HEK293 (cell line): ENCODE data around the gene ROBO1.

Experiments used
- CTCF ChIA-PET: fragments of 350-600 bp; formaldehyde crosslinking; extraction: SDS; loops from one replicate; lab custom pipeline; 2021; ENCODE audit warnings: antibody characterized with exemption; lab: Yijun Ruan, JAX
- POLR2A ChIA-PET: fragments of 300-600 bp; formaldehyde crosslinking; extraction: SDS; loops from one replicate; lab custom pipeline; 2020; ENCODE audit warnings: antibody characterized with exemption, inconsistent platforms; lab: Yijun Ruan, JAX
- H3K27ac ChIP-seq: fragments of 200-500 bp; sonication (Bioruptor generic); 2 replicates; pipeline ENCODE4 v1.5.1; 2014; ENCODE audit warnings: low read depth, low read length, control low read depth, inconsistent platforms; ENCODE audit errors: extremely low read depth
- H3K36me3 ChIP-seq, 2 experiments: fragments of 200-500 bp in 1 of 2; sonication (Bioruptor generic) in 1 of 2; 1 replicate in 1 of 2; 2 replicates in 1 of 2; pipeline ENCODE4 v1.5.1; 2014 to 2017; ENCODE audit warnings: inconsistent platforms in 2 of 2, low read length in 2 of 2; ENCODE audit not compliant: control insufficient read depth in 2 of 2, insufficient read depth in 1 of 2
- H3K4me1 ChIP-seq: fragments of 200-500 bp; sonication (Bioruptor generic); 2 replicates; pipeline ENCODE4 v1.5.1; 2014; ENCODE audit warnings: mild to moderate bottlenecking, low read length, inconsistent platforms; ENCODE audit not compliant: control insufficient read depth, insufficient read depth
- H3K4me3 ChIP-seq: 2 replicates; pipeline ENCODE4 v1.5.1; 2011; ENCODE audit warnings: low read depth, mild to moderate bottlenecking, control low read depth, low read length, moderate library complexity
- H3K9me3 ChIP-seq: fragments of 200-500 bp; sonication (Bioruptor generic); 2 replicates; pipeline ENCODE4 v1.5.1; 2014; ENCODE audit warnings: low read depth, low read length, inconsistent platforms; ENCODE audit not compliant: control insufficient read depth, insufficient read depth
- BCL11A ChIP-seq: fragments of 450-650 bp; formaldehyde crosslinking; IDR thresholded peaks from 2 replicates; pipeline ENCODE4 v1.5.1; 2016; ENCODE audit warnings: low read depth, missing biosample characterization, missing genetic modification characterization
- MZF1 ChIP-seq: fragments of 450-650 bp; formaldehyde crosslinking; IDR thresholded peaks from 2 replicates; pipeline ENCODE4 v1.5.1; 2017; ENCODE audit warnings: missing biosample characterization, missing genetic modification characterization, borderline replicate concordance
- SP2 ChIP-seq: fragments of 450-650 bp; formaldehyde crosslinking; IDR thresholded peaks from 2 replicates; pipeline ENCODE4 v1.5.1; 2016; ENCODE audit warnings: missing biosample characterization, missing genetic modification characterization
- WT1 ChIP-seq: fragments of 450-650 bp; formaldehyde crosslinking; IDR thresholded peaks from 2 replicates; pipeline ENCODE4 v1.5.1; 2016; ENCODE audit warnings: missing biosample characterization, missing genetic modification characterization
- ZBTB20 ChIP-seq: fragments of 450-650 bp; formaldehyde crosslinking; IDR thresholded peaks from 2 replicates; pipeline ENCODE4 v1.5.1; 2016; ENCODE audit warnings: missing biosample characterization, missing genetic modification characterization
- ZBTB7A ChIP-seq: fragments of 450-650 bp; formaldehyde crosslinking; IDR thresholded peaks from 2 replicates; pipeline ENCODE4 v1.5.1; 2016; ENCODE audit warnings: low read depth, missing biosample characterization, missing genetic modification characterization
- ZEB2 ChIP-seq: fragments of 450-650 bp; formaldehyde crosslinking; IDR thresholded peaks from 2 replicates; pipeline ENCODE4 v1.5.1; 2016; ENCODE audit warnings: missing biosample characterization, missing genetic modification characterization
- ZNF112 ChIP-seq: fragments of 450-650 bp; formaldehyde crosslinking; IDR thresholded peaks from 2 replicates; pipeline ENCODE4 v1.5.0; 2017; ENCODE audit warnings: missing biosample characterization, missing genetic modification characterization
- ZNF114 ChIP-seq: fragments of 450-650 bp; formaldehyde crosslinking; IDR thresholded peaks from 2 replicates; pipeline ENCODE4 v1.5.0; 2017; ENCODE audit warnings: missing biosample characterization, missing genetic modification characterization
- ZNF132 ChIP-seq: fragments of 450-650 bp; formaldehyde crosslinking; IDR thresholded peaks from 2 replicates; pipeline ENCODE4 v1.5.1; 2017; ENCODE audit warnings: missing biosample characterization, missing genetic modification characterization, borderline replicate concordance
- ZNF146 ChIP-seq: fragments of 450-650 bp; formaldehyde crosslinking; IDR thresholded peaks from 2 replicates; pipeline ENCODE4 v1.5.1; 2016; ENCODE audit warnings: missing biosample characterization, missing genetic modification characterization
- ZNF24 ChIP-seq: fragments of 450-650 bp; formaldehyde crosslinking; IDR thresholded peaks from 2 replicates; pipeline ENCODE4 v1.5.1; 2016; ENCODE audit warnings: missing biosample characterization, missing genetic modification characterization
- ZNF248 ChIP-seq: fragments of 450-650 bp; formaldehyde crosslinking; IDR thresholded peaks from 2 replicates; pipeline ENCODE4 v1.5.1; 2017; ENCODE audit warnings: missing biosample characterization, missing genetic modification characterization
- ZNF266 ChIP-seq: fragments of 450-650 bp; formaldehyde crosslinking; IDR thresholded peaks from 2 replicates; pipeline ENCODE4 v1.5.1; 2016; ENCODE audit warnings: missing biosample characterization, missing genetic modification characterization, low read depth
- ZNF324 ChIP-seq: fragments of 450-650 bp; formaldehyde crosslinking; IDR thresholded peaks from 2 replicates; pipeline ENCODE4 v1.5.1; 2016; ENCODE audit warnings: missing biosample characterization, missing genetic modification characterization
- ZNF549 ChIP-seq: fragments of 450-650 bp; IDR thresholded peaks from 2 replicates; pipeline ENCODE4 v1.5.1; 2018; ENCODE audit warnings: missing biosample characterization, missing genetic modification characterization, mild to moderate bottlenecking, inconsistent platforms, moderate library complexity
- ZNF600 ChIP-seq: fragments of 450-650 bp; formaldehyde crosslinking; IDR thresholded peaks from 2 replicates; pipeline ENCODE4 v1.5.1; 2016; ENCODE audit warnings: missing biosample characterization, missing genetic modification characterization
- ZNF624 ChIP-seq: fragments of 450-650 bp; formaldehyde crosslinking; IDR thresholded peaks from 2 replicates; pipeline ENCODE4 v1.5.1; 2017; ENCODE audit warnings: missing biosample characterization, missing genetic modification characterization
- ZNF629 ChIP-seq: fragments of 450-650 bp; formaldehyde crosslinking; IDR thresholded peaks from 2 replicates; pipeline ENCODE4 v1.5.1; 2017; ENCODE audit warnings: missing biosample characterization, missing genetic modification characterization
- ZNF639 ChIP-seq: fragments of 450-650 bp; formaldehyde crosslinking; IDR thresholded peaks from 2 replicates; pipeline ENCODE4 v1.5.1; 2016; ENCODE audit warnings: missing biosample characterization, missing genetic modification characterization
- ZNF664 ChIP-seq: fragments of 450-650 bp; formaldehyde crosslinking; IDR thresholded peaks from 2 replicates; pipeline ENCODE4 v1.5.1; 2016; ENCODE audit warnings: missing biosample characterization, missing genetic modification characterization
- ZNF707 ChIP-seq: fragments of 450-650 bp; formaldehyde crosslinking; IDR thresholded peaks from 2 replicates; pipeline ENCODE4 v1.5.1; 2016; ENCODE audit warnings: missing biosample characterization, missing genetic modification characterization
- ZNF76 ChIP-seq: fragments of 450-650 bp; formaldehyde crosslinking; IDR thresholded peaks from 2 replicates; pipeline ENCODE4; 2016; ENCODE audit warnings: low read depth, missing biosample characterization, missing genetic modification characterization, borderline replicate concordance
- ZNF776 ChIP-seq: fragments of 450-650 bp; formaldehyde crosslinking; IDR thresholded peaks from 2 replicates; pipeline ENCODE4 v1.5.0; 2017; ENCODE audit warnings: missing biosample characterization, missing genetic modification characterization, borderline replicate concordance
- ZNF777 ChIP-seq: fragments of 450-650 bp; formaldehyde crosslinking; IDR thresholded peaks from 2 replicates; pipeline ENCODE4 v1.5.1; 2017; ENCODE audit warnings: missing biosample characterization, missing genetic modification characterization, borderline replicate concordance
- ZSCAN23 ChIP-seq: fragments of 450-650 bp; formaldehyde crosslinking; IDR thresholded peaks from 2 replicates; pipeline ENCODE4 v1.5.1; 2016; ENCODE audit warnings: missing biosample characterization, missing genetic modification characterization
- ZXDB ChIP-seq: fragments of 450-650 bp; formaldehyde crosslinking; IDR thresholded peaks from 2 replicates; pipeline ENCODE4 v1.5.1; 2016; ENCODE audit warnings: missing biosample characterization, missing genetic modification characterization
- TF ChIP-seq, protein P1 (sequence below): fragments of 450-650 bp; formaldehyde crosslinking; IDR thresholded peaks from 2 replicates; pipeline ENCODE4 v1.5.1; 2017; ENCODE audit warnings: missing biosample characterization, missing genetic modification characterization
- TF ChIP-seq, protein P2 (sequence below): fragments of 450-650 bp; formaldehyde crosslinking; IDR thresholded peaks from 2 replicates; pipeline ENCODE4 v1.5.1; 2016; ENCODE audit warnings: missing biosample characterization, missing genetic modification characterization, borderline replicate concordance

Gene ROBO1

GRCh38 chr3:79765911-79766310 is 1.9 kb downstream of the ROBO1 start:
- Histone ChIP-seq H3K27ac (no peak overlapping the region), H3K4me1 (no peaks in the 10 kb centered on the region), H3K9me3 (no peaks in the 10 kb centered on the region), H3K36me3 (no peaks in the 10 kb centered on the region), H3K4me3 (no peak overlapping the region)
- ChIA-PET POLR2A (no interaction called here), CTCF (no interaction called here)
- TF ChIP-seq ZSCAN23: no peak
- TF ChIP-seq ZNF664: no peak
- TF ChIP-seq SP2 (tag by site-specific recombination): no peak
- no peak for TF ChIP-seq ZNF776 (tag by site-specific recombination)
- TF ChIP-seq ZNF76 (tag by site-specific recombination): no peak
- no peak for TF ChIP-seq ZBTB20 (tag by site-specific recombination)
- TF ChIP-seq ZNF707 (tag by site-specific recombination): no peak
- TF ChIP-seq, protein P1, sequence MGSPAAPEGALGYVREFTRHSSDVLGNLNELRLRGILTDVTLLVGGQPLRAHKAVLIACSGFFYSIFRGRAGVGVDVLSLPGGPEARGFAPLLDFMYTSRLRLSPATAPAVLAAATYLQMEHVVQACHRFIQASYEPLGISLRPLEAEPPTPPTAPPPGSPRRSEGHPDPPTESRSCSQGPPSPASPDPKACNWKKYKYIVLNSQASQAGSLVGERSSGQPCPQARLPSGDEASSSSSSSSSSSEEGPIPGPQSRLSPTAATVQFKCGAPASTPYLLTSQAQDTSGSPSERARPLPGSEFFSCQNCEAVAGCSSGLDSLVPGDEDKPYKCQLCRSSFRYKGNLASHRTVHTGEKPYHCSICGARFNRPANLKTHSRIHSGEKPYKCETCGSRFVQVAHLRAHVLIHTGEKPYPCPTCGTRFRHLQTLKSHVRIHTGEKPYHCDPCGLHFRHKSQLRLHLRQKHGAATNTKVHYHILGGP (tag by site-specific recombination): no peak
- no peak for TF ChIP-seq BCL11A (tag by site-specific recombination)
- no peak for TF ChIP-seq ZNF114 (tag by site-specific recombination)
- TF ChIP-seq ZEB2: no peak
- TF ChIP-seq ZNF600 (tag by site-specific recombination): no peak

DNA sequence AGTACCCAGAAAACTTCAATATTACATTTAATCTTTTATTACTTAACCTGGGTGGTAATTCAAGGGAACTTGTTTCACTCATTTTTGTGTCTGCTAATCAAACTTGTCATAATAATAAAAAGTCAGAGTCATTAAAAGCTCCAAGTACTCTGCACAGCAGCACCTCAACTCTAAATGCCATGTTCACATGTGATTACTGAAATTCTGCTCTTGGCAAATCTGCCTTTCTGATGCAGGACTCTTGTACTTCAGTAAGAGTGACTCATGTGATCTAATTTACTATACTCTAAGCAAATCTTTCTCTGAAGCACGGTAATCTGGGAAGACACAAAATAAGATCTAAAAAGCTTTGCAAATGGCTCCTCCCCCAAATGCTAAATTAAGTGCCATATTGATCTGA is 6.4 kb downstream of the ROBO1 start:
- Histone ChIP-seq H3K36me3 (no peaks in the 10 kb centered on the region), H3K4me1 (no peaks in the 10 kb centered on the region), H3K27ac (no peak overlapping the region), H3K9me3 (no peaks in the 10 kb centered on the region), H3K4me3 (no peak overlapping the region)
- CTCF ChIA-PET: no interaction called here
- TF ChIP-seq ZNF639: no peak
- TF ChIP-seq ZNF266: no peak
- no peak for TF ChIP-seq MZF1
- TF ChIP-seq ZNF324 (tag by site-specific recombination): no peak
- TF ChIP-seq ZNF248 (tag by site-specific recombination): no peak
- TF ChIP-seq ZNF112 (tag by site-specific recombination): no peak
- TF ChIP-seq ZBTB20 (tag by site-specific recombination): no peak
- no peak for TF ChIP-seq ZNF24
- TF ChIP-seq ZBTB7A (tag by site-specific recombination): no peak
- TF ChIP-seq ZNF132: no peak
- TF ChIP-seq ZNF146 (tag by site-specific recombination): no peak
- TF ChIP-seq ZXDB: no peak
- no peak for TF ChIP-seq ZNF629
- TF ChIP-seq WT1: no peak
- TF ChIP-seq ZNF549 (tag by site-specific recombination): no peak
- no peak for TF ChIP-seq ZNF777
- no peak for TF ChIP-seq ZNF624 (tag by site-specific recombination)
- TF ChIP-seq, protein P2, sequence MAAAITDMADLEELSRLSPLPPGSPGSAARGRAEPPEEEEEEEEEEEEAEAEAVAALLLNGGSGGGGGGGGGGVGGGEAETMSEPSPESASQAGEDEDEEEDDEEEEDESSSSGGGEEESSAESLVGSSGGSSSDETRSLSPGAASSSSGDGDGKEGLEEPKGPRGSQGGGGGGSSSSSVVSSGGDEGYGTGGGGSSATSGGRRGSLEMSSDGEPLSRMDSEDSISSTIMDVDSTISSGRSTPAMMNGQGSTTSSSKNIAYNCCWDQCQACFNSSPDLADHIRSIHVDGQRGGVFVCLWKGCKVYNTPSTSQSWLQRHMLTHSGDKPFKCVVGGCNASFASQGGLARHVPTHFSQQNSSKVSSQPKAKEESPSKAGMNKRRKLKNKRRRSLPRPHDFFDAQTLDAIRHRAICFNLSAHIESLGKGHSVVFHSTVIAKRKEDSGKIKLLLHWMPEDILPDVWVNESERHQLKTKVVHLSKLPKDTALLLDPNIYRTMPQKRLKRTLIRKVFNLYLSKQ (tag by site-specific recombination): no peak
- TF ChIP-seq, all 188 proteins: peak for 0
- POLR2A ChIA-PET: no interaction called here
